Right lung (tissue), 5 donors: ENCODE data around the gene ZNF512B. TPM values are rescaled to one million over a fixed set of nuclear protein-coding genes. Genes with fewer than 3 reads are reported as not detected.

ENCODE experiments used
- DNase-seq, 2 donors: peaks; one replicate each; pipeline ENCODE4 v3.0.0-alpha.2; 2013
- polyA plus RNA-seq, 5 donors: library from polyadenylated mRNA; unstranded; fragments of 120-200 nt; gene quantifications; one replicate each; pipeline versions ENCODE4 v1.2.1 to v1.2.3, GENCODE V29; 2013; ENCODE audit warnings: inconsistent platforms in 1 of 5, low replicate concordance in 1 of 5; ENCODE audit not compliant: insufficient read length in 5 of 5, insufficient read depth in 1 of 5

Gene ZNF512B
- polyA plus RNA-seq, 5 donors: 19.5 to 36.5 (median 26.2) TPM

GRCh38 chr20:63951398-63952209 is 18.1 kb downstream of the ZNF512B start:
- no peak for DNase-seq

DNA sequence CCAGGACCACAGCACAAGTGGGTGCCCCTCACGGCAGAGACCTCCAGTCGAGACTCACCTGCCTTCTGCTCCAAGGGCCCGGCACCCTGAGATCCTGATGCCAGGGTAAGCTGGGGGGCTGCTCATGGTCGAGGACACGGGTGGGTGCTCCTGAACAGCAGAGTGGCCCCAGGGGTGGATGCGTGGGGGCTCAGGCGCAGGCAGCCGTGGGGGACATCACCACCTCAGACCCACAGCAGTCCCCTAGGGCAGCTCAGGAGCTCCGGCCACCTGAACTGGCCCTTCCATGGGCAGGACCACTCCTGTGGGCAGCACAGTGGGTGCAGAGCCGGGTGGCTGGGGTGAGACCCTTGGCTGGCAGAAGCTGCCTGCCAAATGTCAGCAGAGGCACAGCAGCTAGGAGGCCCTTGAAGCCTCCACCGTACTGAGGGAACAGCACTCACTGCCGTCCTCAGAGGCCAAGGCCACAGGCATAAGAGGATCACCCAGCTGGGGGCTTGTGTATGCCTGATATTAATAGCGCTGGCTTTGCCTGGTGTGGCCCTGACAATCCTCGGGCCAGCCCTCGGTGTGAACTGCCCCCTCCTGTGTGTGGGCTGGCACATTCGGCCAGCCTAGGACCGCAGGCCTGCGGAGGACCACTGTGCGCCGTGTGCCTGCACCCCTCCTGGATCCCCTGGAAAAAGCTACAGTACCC is 18.9 kb downstream of the ZNF512B start:
- DNase-seq: no peak

DNA sequence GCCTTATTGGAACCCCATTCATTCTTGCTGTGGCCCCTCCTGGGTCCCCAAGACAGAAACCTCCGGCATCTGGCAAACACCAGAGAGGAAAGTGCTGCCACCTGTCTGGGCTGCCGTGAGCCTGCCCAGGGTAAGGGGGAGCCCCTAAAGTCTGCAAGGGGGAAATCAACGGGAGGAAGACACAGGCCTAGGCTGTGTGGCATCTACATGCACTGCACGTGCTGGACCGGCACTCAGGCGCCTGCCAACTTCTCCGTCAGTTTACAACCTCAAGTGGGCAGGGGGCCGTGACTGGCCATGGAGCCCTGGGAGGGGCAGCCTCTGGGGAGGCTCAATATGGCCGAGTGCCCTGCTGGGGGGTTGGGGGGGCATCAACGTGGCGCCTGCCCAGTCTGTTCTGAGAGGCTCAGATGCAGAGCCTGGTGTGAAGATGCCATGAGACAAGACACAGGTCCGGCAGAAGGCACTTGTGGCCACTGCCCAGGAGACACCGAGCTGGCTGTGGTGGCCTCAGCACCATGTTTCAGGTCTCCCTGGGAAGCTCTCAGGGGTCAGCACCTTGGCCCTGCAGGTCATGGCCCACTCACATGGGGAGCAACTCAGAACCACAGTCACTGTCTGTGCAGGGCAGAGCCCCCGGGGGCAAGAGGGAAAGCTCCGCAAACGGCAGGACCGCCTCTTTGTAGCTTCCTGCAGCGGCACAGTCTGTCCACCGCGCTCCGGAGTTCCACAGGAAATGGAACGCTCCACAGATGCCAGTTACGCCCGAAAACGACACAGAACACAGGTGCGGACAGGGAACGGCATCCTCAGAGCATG is 21.9 kb downstream of the ZNF512B start:
- no peak for DNase-seq

DNA sequence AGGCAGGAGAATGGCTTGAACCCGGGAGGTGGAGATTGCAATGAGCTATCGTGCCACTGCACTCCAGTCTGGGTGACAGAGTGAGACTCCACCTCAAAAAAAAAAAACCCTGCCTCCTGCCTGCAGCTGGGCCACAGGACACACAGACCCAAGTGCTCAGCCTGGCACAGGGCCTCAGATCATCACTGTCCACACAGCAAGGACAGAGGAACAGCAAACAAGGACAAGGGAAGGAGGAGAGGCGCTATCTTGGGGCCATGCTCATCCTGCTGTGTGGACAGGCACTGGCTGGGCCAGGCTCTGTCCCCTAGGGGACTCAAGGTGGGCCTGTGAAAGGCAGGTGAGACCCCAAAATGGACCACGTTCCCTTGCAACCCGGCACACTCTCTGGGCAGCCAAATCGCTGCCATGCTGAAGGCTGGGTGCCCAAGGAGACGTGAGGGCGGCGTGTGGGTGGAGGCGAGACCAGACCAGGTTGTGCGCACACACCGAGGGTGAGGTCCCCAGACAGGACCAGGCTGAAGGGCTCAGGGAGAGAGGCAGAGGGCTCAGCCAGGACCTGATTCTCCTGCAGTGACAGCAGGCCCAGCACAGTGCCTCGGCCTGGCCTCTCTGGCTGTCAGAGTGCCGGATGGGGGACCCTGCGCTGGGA is 22.6 kb downstream of the ZNF512B start:
- no peak for DNase-seq

DNA sequence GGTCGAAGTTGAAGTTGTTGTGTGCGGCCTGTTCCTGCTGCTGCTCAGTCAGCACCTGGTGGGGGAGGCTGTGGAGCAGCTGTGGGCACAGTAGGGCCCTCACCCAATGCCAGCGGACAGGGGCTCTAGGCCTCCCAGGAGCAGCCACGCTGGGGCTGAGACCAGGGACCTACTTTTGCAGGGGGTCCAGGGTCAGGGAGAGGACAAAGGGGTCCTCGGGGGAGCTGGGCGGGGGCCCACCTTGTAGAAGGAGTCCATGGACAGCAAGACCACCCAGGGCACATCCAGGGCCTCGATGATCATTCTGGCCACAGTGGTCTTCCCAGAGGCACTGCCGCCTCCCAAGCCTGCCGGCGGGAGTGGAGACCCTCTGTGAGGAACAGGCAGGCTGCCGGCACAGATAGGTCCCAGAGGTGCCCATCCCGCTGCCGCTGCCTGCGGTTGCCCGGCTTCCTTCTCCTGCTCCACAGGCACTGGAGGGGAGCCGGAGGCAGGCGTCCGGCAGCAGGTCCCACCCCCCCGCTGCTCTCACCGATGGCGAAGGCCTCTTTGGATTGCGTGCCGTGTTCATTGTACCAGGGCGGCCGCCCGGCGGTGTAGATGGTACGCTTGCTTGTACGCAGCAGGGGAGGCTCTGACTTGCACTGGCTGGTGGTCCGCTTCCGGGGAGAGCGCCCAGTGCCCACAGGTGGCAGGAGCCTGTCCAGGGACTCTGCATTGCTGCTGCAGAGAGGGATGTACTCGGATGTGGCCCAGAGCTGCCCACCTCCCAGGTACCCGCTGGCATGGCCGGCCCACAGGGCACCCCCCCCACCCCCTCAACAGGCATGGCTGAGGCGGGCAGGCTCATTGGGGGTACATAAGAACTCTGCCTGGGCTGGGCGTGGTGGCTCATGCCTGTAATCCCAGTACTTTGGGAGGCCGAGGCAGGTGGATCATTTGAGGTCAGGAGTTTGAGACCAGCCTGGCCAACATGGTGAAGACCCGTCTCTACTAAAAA is 23.5 kb downstream of the ZNF512B start:
- no peak for DNase-seq

DNA sequence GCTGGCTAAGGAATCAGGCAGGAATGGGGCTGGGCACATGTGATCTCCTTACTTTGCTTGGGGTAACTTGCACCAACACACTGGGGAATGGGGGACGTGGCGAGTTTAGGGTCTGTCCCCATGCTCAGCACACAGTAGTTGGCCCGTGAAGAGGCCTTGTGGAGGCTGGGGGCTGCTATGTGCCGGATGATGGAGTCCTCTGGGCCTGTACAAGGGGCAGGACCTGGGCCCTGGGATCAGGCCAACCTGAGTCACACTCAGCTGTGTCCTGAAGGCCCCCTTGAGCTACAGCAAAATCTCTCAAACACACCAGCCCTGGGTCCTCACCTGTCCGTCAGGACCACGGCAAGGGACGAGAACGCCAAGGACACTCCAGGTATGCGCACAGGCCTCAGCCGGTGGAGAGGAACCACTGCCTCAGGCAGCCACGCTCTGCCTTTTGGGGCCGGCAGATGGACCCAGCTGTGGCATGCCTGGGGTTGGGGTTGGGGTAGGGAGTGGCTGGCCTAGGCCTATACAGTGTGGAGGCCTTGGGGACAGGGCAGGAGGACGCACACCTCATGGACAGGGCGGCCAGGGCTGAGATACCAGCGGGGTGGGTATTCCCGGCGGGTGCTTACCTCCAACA is 24.6 kb downstream of the ZNF512B start:
- DNase-seq: no peak

DNA sequence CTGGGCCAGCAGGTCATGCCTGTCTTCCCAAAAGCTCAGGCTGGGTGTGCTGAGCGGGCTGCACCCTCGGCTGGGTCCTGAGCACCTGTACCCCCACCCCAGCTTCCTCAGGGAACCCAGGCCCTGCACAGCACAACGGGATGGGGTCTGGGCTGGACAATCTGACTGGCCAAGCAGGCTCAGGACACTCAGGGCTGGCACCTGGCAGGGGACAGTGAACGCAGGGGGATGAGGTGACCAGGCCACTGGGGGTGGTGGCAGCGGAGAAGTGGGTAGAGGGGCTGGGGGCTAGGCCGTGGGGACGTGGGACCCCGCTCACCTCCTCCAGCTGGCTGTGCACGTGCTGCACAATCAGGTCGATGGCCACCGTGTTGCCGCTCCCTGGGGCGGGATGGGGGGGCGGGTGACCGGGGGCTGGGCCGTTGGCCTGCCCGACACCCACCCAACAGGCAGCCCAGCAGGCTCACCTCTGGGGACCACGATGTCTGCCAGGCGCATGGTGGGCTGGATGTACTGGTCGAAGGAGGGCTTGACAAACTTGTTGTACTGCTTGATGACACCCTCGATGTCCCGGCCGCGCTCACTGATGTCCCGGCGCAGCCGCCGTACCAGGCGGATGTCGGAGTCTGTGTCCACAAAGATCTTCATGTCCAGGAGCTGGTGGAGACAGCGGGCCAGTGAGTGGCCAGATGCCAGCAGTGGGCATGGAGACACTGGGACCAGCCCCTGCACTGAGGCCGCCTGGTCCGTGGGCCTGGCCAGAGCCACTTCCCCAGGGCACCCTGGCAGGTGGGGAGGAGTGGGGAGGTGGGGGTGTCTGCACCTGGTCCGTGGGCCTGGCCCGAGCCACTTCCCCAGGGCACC is 25.4 kb downstream of the ZNF512B start:
- no peak for DNase-seq

GRCh38 chr20:63943808-63944077 is 26.0 kb downstream of the ZNF512B start:
- no peak for DNase-seq

DNA sequence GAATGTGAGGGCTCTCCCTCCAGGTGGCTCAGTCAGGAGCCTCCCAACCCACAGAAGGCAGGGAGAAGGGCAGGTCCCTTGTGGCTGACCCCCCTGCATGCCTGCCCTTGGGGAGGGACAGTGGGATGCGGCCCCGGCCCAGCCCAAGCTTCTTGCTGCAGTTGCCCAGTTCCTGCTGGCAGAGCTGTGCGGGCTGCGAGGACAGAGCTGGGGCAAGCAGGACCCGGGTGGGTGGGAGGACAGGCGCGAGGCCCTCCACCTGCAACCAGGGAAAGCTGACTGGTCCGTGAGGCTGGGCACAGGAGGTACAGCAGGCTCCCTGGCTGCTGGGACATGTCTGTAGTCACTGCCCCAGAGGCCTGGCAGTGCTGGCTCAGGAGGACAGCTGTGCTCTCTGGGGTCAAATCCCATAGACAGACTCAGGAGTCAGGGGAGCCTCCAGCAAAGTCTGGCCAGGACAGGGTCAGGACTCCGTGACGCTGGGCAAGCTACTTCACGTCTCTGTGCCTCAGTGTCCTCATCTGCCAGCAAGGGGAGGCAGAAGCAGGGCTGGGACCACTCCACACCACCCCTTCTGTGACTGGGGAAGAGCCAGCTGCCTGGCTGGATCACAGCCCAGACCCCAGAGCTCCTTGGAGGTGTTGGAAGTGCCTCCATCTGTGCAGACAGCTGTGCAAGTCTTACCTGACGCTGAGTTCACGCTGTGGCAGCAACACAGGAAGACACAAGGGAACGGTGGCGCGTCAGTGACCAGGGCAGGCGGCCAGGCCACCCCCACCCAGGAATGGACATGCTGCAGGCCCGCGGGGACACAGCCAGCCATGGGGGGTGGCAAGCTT is 26.5 kb downstream of the ZNF512B start:
- no peak for DNase-seq

DNA sequence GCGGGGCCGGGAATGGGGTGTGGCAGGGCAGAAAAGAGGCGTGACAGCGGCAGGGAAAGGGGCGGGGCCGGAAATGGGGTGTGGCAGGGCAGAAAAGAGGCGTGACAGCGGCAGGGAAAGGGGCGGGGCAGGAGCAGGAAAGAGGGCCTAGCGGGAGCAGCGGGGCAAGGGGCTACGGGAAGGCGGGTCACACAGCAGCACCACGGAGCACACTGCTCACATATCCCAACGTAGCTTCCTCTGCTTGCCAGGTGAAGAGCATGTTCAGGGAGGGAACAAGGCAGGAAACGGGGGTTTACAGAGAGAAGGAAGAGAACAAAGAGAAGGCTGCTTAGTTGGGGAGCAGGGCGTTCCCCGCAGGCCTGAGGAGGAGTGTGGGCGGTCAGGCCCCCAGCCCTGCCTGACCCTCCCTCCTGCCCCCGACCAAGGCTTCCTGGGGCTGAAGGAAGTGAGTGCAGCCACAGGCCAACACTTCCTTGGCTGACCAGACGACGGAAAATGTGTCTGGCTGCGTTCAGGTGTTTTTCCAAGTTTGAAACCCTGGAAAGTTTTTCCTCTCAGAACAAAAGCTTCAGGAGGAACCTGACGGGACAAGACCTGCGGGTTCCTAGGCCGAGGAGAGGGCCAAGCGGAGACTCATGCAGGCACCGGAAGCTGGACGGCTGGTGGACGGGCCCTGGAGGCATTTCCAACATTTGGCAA is 27.3 kb downstream of the ZNF512B start:
- DNase-seq: peak in 1 of 2 donors; percentile 26

DNA sequence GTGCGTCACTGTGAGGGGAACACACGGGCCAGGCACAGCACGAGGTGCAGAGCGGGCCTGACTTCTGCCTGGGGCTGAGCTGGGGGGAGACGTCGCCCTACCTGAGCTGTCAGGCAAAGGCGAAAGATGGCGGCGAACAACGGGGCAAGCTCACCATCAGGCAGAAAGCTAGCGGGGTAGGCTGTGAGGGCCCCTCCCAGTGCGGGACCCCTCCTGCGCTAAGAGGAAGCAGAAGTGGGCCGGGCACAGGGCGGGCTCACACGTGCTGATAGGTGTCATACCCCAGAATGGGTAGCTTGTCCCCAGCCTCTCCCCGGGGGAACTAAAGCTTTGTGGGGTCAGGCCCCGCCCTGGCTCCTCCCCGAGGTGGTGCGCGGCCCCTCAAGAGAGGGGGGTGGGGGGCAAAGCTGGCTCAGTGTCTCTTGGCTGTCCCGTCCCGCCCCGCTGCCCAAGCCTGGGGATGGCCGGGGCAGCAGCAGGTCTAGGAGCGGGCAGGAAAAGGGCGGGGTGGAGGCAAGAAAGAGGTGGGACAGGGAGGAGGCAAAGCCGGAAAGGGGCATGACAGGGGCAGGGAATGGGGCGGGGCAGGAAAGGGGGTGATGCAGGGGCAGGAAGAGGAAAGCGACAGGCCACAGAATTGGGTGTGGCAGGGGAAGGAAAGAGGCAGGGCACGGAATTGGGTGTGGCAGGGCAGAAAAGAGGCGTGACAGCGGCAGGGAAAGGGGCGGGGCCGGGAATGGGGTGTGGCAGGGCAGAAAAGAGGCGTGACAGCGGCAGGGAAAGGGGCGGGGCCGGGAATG is 28.2 kb downstream of the ZNF512B start:
- peak in 1 of 2 donors; percentile 20 for DNase-seq

GRCh38 chr20:63940472-63941266 is 29.1 kb downstream of the ZNF512B start:
- DNase-seq: no peak

DNA sequence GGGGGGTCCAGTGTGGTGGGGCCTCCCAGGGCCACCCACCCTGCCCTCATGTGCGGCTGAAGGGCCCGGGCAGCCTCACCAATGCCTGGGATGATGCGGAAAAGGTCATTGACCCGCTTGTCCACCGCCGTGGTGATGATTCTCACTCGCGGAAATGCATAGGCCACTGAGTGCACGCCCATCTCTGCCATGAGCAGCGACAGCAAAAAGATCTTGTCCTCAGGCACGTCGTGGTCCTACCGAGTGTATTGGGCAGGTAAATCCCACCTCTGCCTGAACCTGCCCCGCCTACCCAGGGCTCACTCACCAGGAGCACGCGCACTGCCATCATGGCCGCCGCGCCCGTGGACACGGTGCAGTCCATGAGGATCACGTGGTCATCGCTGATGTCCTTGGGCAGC is 29.7 kb downstream of the ZNF512B start:
- DNase-seq: no peak

DNA sequence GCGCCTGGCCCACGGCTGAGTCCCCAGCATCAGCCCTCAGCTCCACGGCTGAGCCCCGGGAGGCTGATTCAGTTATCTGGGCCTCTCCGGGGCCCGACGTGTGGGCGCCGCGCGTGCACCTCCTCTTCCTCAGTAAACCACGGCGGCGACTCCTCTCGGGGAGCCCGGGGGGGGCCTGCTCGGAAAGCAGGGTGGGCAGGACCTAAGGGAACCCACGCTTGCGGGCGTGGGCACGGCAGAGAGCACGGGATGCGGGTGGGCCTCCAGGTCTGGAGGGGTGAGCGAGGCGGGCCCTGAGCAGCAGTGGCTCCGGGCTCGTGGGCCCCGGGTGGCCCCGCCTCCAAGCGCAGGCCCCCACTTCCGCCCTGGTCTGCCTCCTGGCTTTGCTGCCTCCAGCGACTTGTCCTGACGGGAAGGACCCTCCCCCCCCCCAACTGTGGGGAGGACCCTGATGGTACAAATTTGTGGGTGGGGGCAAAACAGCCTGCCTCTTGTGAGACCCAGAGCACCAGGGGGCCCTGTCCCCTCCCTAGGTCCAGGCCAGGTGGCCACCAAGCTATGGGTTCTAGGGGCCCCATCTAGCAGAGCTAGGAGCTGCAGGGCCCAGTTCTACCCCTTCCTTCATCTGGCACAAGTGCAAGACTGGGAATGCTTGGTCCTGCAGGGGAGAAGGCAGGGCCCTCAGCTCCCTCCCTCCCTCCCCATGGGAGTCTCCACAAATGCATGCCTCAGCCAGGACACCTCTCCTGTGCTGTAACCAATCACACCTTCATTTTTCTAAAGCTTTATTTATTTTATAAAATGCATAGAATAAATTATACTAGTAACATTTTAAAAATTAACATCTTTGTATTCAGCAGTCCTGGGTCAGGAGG is 30.4 kb downstream of the ZNF512B start:
- no peak for DNase-seq

DNA sequence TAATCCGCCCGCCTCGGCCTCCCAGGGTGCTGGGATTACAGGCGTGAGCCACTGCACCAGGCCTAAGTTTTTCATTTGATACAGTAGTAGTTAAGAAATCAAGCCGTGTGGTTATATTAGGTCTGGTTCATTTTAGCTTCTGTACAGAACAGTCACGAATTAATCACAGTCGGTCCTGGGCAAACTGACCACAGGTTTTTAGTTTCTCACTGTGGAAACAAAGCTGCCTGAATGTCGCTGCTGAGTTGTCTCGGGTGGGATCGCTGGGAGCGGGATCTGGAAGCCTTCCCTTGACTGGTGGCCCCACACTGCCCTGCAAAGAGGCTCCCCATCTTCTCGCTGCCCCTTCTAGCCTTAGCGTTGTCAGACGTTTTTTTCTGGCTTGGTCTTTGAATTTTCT is 32.1 kb downstream of the ZNF512B start:
- DNase-seq: no peak
